ENCODE data around the gene TMEM131. TPM values are rescaled to one million over a fixed set of nuclear protein-coding genes. Genes with fewer than 3 reads are reported as not detected.

TMEM131 gene
- total and polyA plus RNA-seq, 11 donors = 9.3 to 38.3 (median 31.2) TPM

- 86 to 98% (median 97%) methylated on average over 5 of the region's 5 CpGs for WGBS, 4 donors
- no peak overlapping the region for H3K27ac ChIP-seq
- no peak for ATAC-seq
- TF ChIP-seq POLR2A (IDR thresholded peaks at IDR 0.05) = no peak
- no peak for TF ChIP-seq CTCF (IDR thresholded peaks at IDR 0.05)
- peaks cover 0 to 19% (median 13%) of the 10 kb centered on the region in 12 donors for H3K9me3 ChIP-seq
- intact Hi-C loops (cut with DNase I) = no loop called here
- H3K36me3 ChIP-seq = no peaks in the 10 kb centered on the region
- no peak overlapping the region for H3K4me3 ChIP-seq
- DNase-seq = no peak
- no peaks in the 10 kb centered on the region for H3K27me3 ChIP-seq
- peaks cover 0 to 38% (median 10%) of the 10 kb centered on the region in 12 donors for H3K4me1 ChIP-seq
Observed at GRCh38 chr2:97981961-97982360, 13.8 kb downstream of the TMEM131 start.

DNA sequence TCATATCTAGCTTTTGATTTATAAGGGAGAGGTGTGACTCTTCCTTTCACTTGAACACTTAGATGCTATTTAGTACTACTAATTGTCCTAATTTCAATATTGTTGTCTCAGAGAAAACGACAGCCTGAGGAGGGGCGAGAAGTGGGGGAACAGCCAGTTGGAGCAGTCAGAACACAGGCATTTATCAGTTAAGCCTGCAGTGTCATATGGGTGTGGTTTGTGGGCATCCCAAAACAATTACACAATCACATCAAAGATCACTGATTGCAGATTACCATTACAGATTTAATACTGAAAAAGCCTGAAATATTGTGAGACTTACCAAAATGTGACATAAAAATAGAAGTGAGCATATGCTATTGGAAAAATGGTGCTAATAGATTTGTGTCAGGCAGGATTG lies 15.8 kb downstream of the TMEM131 start:
- ATAC-seq (no peak), DNase-seq (no peak)
- Histone ChIP-seq H3K36me3 (no peaks in the 10 kb centered on the region), H3K4me3 (no peak overlapping the region), H3K4me1 (peaks cover 0 to 29% (median 10%) of the 10 kb centered on the region in 12 donors), H3K27ac (peak overlapping the region in 1 of 12 donors; percentile 21), H3K9me3 (peaks cover 0 to 33% (median 15%) of the 10 kb centered on the region in 12 donors), H3K27me3 (no peaks in the 10 kb centered on the region)
- intact Hi-C loops (cut with DNase I) = no loop called here
- 93 to 100% (median 98%) methylated on average over 2 of the region's 2 CpGs for WGBS, 4 donors
- no peak for TF ChIP-seq POLR2A (IDR thresholded peaks at IDR 0.05)
- TF ChIP-seq CTCF (IDR thresholded peaks at IDR 0.05) = no peak

DNA sequence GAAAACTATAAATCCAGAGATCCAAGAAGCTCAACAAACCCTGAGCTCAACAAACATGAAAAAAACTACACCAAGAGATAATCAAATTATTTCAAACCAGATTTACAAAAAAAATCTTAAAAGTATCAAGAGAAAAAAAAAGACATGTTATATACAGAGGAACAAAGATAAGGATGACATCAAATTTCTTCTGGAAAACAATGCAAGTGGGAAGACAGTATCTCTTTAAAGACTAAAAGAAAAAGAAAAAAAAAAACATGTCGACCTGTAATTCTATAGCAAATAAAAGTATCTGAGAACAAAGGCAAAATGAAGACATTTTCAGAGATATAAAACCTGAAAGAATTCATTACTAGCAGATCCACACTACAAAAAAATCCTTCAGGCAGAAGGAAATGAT lies 21.3 kb downstream of the TMEM131 start:
- intact Hi-C loops (cut with DNase I) = no loop called here
- Histone ChIP-seq H3K9me3 (peaks cover 0 to 53% (median 17%) of the 10 kb centered on the region in 12 donors), H3K27me3 (no peaks in the 10 kb centered on the region), H3K4me1 (peaks cover 0 to 17% (median 10%) of the 10 kb centered on the region in 12 donors), H3K36me3 (no peaks in the 10 kb centered on the region), H3K4me3 (no peak overlapping the region), H3K27ac (no peak overlapping the region)
- no peak for DNase-seq
- ATAC-seq = no peak
- no peak for TF ChIP-seq CTCF (IDR thresholded peaks at IDR 0.05)
- TF ChIP-seq POLR2A (IDR thresholded peaks at IDR 0.05) = no peak
- WGBS, 4 donors = 93 to 100% (median 98%) methylated on average over 1 of the region's 1 CpG

DNA sequence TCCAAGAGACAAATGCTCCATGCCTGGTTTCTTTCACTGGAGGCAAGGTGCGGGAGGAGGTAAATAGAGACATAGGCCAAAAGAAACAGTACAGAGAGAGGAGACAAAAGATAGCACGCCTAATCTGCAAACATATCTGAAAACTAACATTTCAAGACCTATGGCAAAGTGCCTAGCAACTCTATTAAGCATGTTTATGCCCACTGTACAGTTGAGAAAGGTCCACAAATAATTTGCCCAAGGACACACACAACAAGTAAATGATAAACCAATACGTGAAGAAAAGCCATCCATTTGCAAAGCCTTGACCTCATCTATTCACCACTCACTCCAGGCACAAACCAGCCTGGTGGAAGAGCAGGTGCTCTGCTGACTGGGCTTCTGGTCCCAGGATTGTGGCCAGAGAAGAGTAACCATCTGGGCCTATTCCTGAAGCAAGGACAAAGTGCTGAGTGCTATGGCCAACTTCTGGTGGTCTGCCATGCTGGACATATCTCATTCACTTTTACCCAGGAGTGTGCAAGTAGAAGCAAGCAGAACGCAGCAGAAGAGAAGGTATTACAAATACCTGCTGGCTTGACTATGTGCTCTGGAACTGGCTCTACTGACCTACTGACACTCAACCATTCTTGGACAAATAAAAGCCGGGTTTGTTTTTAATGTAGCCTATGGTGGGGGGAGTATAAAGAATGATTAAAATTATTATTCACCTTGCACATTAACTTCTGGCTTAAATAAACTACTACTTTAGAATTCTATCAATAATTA lies 25.3 kb downstream of the TMEM131 start:
- ATAC-seq (no peak), DNase-seq (no peak)
- H3K4me1 ChIP-seq = peaks cover 0 to 53% (median 32%) of the 10 kb centered on the region in 12 donors
- H3K27me3 ChIP-seq = no peaks in the 10 kb centered on the region
- H3K27ac ChIP-seq = no peak overlapping the region
- WGBS, 4 donors = 87 to 92% (median 91%) methylated on average over 5 of the region's 5 CpGs
- no peak overlapping the region for H3K4me3 ChIP-seq
- intact Hi-C loops (cut with DNase I) = no loop called here
- H3K36me3 ChIP-seq = no peaks in the 10 kb centered on the region
- TF ChIP-seq POLR2A (IDR thresholded peaks at IDR 0.05) (no peak), CTCF (IDR thresholded peaks at IDR 0.05) (no peak)
- H3K9me3 ChIP-seq = peaks cover 0 to 31% (median 5%) of the 10 kb centered on the region in 12 donors

All from heart left ventricle (tissue), 16 donors.